Cerebellar nuclear complex (tissue), 1 donor: Measurements from ENCODE around the gene CACNB4.

ENCODE experiments used
- DNase-seq, 2 experiments: peaks; one replicate each; lab custom pipeline; 2025; lab: John Stamatoyannopoulos, UW

CACNB4 gene

GRCh38 chr2:151786077-151786476, 312.8 kb downstream of the CACNB4 start:
- no peak for DNase-seq

- DNase-seq, result no peak
Measured at GRCh38 chr2:151783133-151783520, 315.7 kb downstream of the CACNB4 start.
